ENCODE data around the gene ARMC5. TPM values are rescaled to one million over a fixed set of nuclear protein-coding genes. Genes with fewer than 3 reads are reported as not detected.
"Not testable (repeated sequence)": the region's sequence is repeated elsewhere in the genome, so short reads cannot be mapped to it uniquely, and the experiment has no call there.

ARMC5 gene
- total and polyA plus RNA-seq, 7 donors, result 2.4 to 11.1 (median 4.6) TPM

DNA sequence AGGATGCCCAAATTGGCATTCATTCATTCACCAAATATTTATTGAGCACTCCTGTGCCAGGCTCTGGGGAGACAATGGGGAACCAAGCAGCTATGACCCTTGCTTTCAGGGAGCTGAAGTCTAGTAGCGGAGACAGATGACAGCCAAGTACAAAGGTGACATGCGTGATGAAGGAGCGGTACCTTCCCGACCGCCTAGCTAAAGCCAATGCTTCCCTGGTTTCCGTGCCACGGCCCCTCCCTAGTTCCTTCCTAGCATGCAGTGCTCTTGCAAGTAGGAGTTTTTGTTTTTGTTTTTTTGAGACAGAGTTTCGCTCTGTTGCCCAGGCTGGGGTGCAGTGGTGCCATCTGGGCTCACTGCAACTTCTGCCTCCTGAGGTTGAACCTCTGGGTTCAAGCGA, 20.4 kb downstream of the ARMC5 start:
- peaks cover 23 to 45% (median 34%) of the 10 kb centered on the region in 4 donors for H3K36me3 ChIP-seq
- peaks cover 0 to 3% (median 0%) of the 10 kb centered on the region in 3 donors for H3K27me3 ChIP-seq
- no peak for DNase-seq
- no peak overlapping the region for H3K27ac ChIP-seq
- intact Hi-C loops (cut with DNase I), result loop anchor here (10.0 kb wide), 1 partner anchor 235 kb away; a partner anchor contains a TSS
- WGBS, 2 donors, result 66 to 83% methylated on average over 9 of the region's 9 CpGs
- peak in 2 of 4 donors; percentile 56 to 71 for TF ChIP-seq POLR2AphosphoS5 (IDR thresholded peaks at IDR 0.05)
- no peak for TF ChIP-seq EP300 (IDR thresholded peaks at IDR 0.05)
- peaks cover 0 to 42% (median 37%) of the 10 kb centered on the region in 4 donors for H3K4me1 ChIP-seq
- no peaks in the 10 kb centered on the region for H3K9me3 ChIP-seq
- H3K4me3 ChIP-seq, result no peak overlapping the region

DNA sequence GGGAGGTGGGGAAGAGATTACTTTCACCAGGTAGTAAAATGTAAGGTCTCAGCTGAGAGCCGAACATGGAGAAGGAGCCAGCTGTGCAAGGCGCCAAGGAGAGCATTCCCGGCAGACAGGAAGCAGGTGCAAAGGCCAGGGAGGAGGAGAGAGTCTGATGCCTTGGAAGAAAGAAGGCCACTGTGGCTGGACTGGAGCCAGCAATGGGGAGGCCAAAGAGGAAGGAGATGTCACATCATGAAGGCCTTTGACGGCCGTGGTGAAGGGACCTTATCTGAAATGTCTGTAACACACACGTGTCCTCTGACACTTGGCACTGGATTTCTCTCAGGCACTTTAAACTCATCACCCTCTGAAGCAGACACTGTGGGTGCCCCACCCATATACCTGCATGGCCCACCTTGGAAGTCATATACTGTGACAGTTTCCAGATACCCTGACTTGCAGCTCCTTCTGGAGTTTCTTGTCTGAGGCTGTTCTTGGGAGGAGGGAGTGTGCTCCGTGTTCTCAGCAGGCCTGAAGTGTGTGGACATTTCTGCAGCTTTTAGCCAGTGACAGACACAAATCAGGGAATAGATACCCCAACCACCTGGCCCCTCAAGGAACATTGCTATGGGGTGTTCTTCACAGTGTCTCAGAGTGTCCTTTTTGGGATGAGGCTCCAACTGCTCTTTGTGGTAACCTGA, 21.7 kb downstream of the ARMC5 start:
- no peak overlapping the region for H3K27ac ChIP-seq
- H3K4me3 ChIP-seq, result no peak overlapping the region
- H3K36me3 ChIP-seq, result peaks cover 15 to 32% (median 22%) of the 10 kb centered on the region in 4 donors
- DNase-seq, result no peak
- 17 to 33% methylated on average over 7 of the region's 7 CpGs for WGBS, 2 donors
- peaks cover 0 to 12% (median 12%) of the 10 kb centered on the region in 3 donors for H3K27me3 ChIP-seq
- H3K4me1 ChIP-seq, result peaks cover 0 to 30% (median 25%) of the 10 kb centered on the region in 4 donors
- TF ChIP-seq POLR2A (IDR thresholded peaks at IDR 0.05) (no peak), POLR2AphosphoS5 (IDR thresholded peaks at IDR 0.05) (peak in 3 of 4 donors; percentile 12 to 75 (median 74)), EP300 (IDR thresholded peaks at IDR 0.05) (no peak)
- intact Hi-C loops (cut with DNase I), result no loop called here
- no peaks in the 10 kb centered on the region for H3K9me3 ChIP-seq

DNA sequence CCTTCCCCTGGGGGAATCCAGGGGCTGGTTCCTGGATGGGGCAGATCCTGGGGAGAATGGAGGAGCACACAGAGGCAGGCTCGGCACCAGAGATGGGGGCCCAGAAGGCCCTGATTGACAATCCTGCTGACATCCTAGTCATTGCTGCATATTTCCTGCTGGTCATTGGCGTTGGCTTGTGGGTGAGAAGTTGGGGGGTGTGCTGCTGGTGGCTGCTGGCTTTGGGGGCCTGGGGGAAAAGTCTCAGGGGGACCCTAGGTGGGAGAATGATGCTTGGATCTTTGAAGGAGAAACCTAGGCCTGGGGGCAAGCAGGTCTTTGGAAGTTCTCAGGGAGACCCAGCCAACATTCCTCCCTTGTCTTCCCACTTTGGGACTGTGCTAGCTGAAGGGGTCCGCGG, 23.8 kb downstream of the ARMC5 start, which contains the start of gene SLC5A2:
SLC5A2 (plus strand) TSS at position 43 of the 400 bp plus-strand sequence; CDS start at position 57, 14 bp downstream.
- 91% methylated on average over 4 of the region's 4 CpGs for WGBS, 2 donors

DNA sequence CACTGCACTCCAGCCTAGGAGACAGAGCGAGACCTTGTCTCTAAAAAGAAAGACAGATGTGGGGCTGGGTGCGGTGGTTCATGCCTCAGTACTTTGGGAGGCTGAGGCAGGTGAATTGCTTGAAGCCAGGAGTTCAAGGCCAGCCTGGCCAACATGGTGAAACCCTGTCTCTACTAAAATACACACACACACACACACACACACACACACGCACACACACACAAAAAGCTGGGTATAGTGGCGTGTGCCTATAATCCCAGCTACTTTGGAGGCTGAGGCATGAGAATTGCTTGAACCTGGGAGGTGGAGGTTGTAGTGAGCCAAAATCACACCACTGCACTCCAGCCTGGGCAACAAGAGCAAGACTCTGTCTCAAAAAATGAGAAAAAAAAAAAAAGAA, 24.7 kb downstream of the ARMC5 start:
- H3K36me3 ChIP-seq; intact Hi-C loops (cut with DNase I): not testable (repeated sequence)
- 89 to 92% methylated on average over 4 of the region's 4 CpGs for WGBS, 2 donors

More for the DNA sequence above, 23.8 kb downstream of the ARMC5 start, which contains the start of gene SLC5A2:
- H3K27ac ChIP-seq, result no peak within 1 kb of the TSS
- no peak within 1 kb of the TSS for H3K4me3 ChIP-seq
- H3K36me3 ChIP-seq, result peaks cover under 1 to 11% (median 2%) of the 10 kb centered on the region in 4 donors
- peaks cover 17 to 33% (median 29%) of the 10 kb centered on the region in 3 donors for H3K27me3 ChIP-seq
- DNase-seq, result no peak
- peaks cover 0 to 3% (median 0%) of the 10 kb centered on the region in 4 donors for H3K9me3 ChIP-seq
- no peak for TF ChIP-seq POLR2A (IDR thresholded peaks at IDR 0.05)
- no peak for TF ChIP-seq POLR2AphosphoS5 (IDR thresholded peaks at IDR 0.05)
- intact Hi-C loops (cut with DNase I), result no loop called here
- peaks cover 0 to 25% (median 17%) of the 10 kb centered on the region in 4 donors for H3K4me1 ChIP-seq

DNA sequence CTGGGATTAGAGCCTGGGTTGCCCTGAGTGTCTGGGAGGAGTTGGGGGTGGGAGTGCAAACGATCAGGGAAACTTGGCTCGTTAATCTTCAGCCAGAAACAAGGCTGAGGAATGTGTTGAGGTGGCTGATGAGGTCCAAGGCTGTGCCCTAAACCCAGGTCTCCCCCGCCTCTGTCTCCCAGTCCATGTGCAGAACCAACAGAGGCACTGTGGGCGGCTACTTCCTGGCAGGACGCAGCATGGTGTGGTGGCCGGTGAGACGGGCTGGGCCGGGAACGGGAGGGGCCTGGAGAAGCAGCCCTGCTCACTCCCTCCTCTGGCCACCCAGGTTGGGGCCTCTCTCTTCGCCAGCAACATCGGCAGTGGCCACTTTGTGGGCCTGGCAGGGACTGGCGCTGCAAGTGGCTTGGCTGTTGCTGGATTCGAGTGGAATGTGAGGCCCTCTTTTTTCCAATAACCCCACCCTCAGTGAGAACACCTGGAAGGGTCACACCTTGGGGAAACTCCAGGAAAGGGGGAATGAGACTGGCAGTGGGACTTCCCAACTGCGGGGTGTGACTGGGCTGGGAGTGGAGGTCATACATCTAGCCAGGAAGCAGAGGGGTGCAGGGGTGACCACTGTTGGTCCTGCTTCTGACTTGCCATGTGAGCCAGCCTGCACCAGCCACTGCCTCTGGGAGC, 25.3 kb downstream of the ARMC5 start:
- Histone ChIP-seq H3K4me3 (no peak overlapping the region), H3K27ac (no peak overlapping the region), H3K4me1 (peaks cover 0 to 33% (median 27%) of the 10 kb centered on the region in 4 donors), H3K27me3 (peaks cover 23 to 41% (median 33%) of the 10 kb centered on the region in 3 donors), H3K9me3 (peaks cover 0 to 3% (median 0%) of the 10 kb centered on the region in 4 donors), H3K36me3 (no peaks in the 10 kb centered on the region)
- DNase-seq, result no peak
- WGBS, 2 donors, result 16 to 57% methylated on average over 14 of the region's 14 CpGs
- intact Hi-C loops (cut with DNase I), result no loop called here
- no peak for TF ChIP-seq POLR2AphosphoS5 (IDR thresholded peaks at IDR 0.05)
- TF ChIP-seq EP300 (IDR thresholded peaks at IDR 0.05), result no peak
- no peak for TF ChIP-seq POLR2A (IDR thresholded peaks at IDR 0.05)
- TF ChIP-seq, protein P1, sequence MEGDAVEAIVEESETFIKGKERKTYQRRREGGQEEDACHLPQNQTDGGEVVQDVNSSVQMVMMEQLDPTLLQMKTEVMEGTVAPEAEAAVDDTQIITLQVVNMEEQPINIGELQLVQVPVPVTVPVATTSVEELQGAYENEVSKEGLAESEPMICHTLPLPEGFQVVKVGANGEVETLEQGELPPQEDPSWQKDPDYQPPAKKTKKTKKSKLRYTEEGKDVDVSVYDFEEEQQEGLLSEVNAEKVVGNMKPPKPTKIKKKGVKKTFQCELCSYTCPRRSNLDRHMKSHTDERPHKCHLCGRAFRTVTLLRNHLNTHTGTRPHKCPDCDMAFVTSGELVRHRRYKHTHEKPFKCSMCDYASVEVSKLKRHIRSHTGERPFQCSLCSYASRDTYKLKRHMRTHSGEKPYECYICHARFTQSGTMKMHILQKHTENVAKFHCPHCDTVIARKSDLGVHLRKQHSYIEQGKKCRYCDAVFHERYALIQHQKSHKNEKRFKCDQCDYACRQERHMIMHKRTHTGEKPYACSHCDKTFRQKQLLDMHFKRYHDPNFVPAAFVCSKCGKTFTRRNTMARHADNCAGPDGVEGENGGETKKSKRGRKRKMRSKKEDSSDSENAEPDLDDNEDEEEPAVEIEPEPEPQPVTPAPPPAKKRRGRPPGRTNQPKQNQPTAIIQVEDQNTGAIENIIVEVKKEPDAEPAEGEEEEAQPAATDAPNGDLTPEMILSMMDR (IDR thresholded peaks at IDR 0.05), result no peak

More for the DNA sequence above, 24.7 kb downstream of the ARMC5 start:
- Histone ChIP-seq H3K4me1 (peaks cover 0 to 33% (median 27%) of the 10 kb centered on the region in 4 donors), H3K27me3 (peaks cover 23 to 41% (median 33%) of the 10 kb centered on the region in 3 donors)
- H3K27ac ChIP-seq, H3K9me3 ChIP-seq, H3K4me3 ChIP-seq, DNase-seq: not testable (repeated sequence)

DNA sequence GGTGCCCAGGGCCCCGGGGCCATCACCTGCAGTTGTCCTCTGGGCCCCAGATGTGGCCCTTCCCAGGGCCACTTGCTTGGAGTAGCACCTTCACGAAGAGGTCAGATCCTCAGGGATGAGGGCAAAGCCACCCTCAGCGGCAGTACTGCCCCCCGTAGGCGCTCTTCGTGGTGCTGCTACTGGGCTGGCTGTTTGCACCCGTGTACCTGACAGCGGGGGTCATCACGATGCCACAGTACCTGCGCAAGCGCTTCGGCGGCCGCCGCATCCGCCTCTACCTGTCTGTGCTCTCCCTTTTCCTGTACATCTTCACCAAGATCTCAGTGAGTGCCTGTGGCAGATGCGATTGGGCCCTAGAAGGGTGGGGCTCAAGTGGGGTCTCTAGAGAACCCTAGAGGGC, 26.3 kb downstream of the ARMC5 start:
- peaks cover 0 to 28% (median 24%) of the 10 kb centered on the region in 4 donors for H3K4me1 ChIP-seq
- TF ChIP-seq EP300 (IDR thresholded peaks at IDR 0.05), result no peak
- TF ChIP-seq, protein P1 (IDR thresholded peaks at IDR 0.05), result no peak
- no peak for TF ChIP-seq POLR2A (IDR thresholded peaks at IDR 0.05)
- no peak for TF ChIP-seq POLR2AphosphoS5 (IDR thresholded peaks at IDR 0.05)
- intact Hi-C loops (cut with DNase I), result no loop called here
- no peak overlapping the region for H3K27ac ChIP-seq
- H3K27me3 ChIP-seq, result peaks cover 23 to 41% (median 33%) of the 10 kb centered on the region in 3 donors
- no peak for DNase-seq
- H3K36me3 ChIP-seq, result peaks cover 0 to 6% (median 0%) of the 10 kb centered on the region in 4 donors
- peaks cover 0 to 3% (median 0%) of the 10 kb centered on the region in 4 donors for H3K9me3 ChIP-seq
- no peak overlapping the region for H3K4me3 ChIP-seq
- 95% methylated on average over 17 of the region's 17 CpGs for WGBS, 2 donors

Data from sigmoid colon (tissue), 7 donors.